ENCODE results near the gene CMYA5. TPM values are rescaled to one million over a fixed set of nuclear protein-coding genes. Genes with fewer than 3 reads are reported as not detected.
A peak's percentile ranks its signal among the peaks of the same experiment; 100 is the strongest.

CMYA5 gene
- total and polyA plus RNA-seq, 4 donors: 1.3 to 2.9 (median 2.0) TPM

DNA sequence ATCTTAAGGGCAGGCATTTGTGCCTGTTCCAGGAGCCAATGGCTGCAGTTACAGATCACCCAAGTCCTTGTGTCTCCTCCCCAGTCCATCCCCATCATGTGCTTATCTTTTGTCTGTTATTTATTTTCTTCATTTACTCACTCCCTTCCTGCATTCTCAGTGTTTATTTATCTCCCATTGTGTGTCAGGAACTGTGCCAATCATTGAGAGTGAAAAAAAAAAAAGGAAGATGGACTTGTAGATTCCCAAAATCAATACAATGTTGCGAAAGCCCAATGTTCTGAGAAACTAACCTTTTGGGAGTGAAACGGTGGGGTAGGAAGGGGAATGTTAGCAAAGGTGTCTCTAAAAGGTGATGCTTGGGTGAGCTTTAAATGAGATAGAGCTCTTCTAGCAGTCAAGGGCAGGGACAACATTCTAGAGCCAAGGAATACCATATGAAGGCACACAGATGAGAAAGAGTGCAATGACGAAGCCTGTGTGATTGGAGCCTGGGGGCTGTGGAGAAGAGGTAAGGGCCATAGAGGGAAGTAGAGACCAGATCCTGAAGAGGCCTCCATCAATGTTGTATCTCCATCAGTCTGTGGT is 53.0 kb downstream of the CMYA5 start:
- Histone ChIP-seq H3K4me1 (ENCODE audit: control insufficient read depth in 4 of 4, insufficient read depth in 4 of 4, low read length in 3 of 4) (peaks cover 0 to 1% (median 0%) of the 10 kb centered on the region in 4 donors), H3K36me3 (ENCODE audit: control insufficient read depth in 4 of 4, insufficient read depth in 3 of 4, low read depth in 1 of 4, low read length in 3 of 4) (no peaks in the 10 kb centered on the region), H3K9ac (ENCODE audit: low read depth in 1 of 2, low read length in 2 of 2) (no peak overlapping the region), H3K27me3 (ENCODE audit: control insufficient read depth in 4 of 4, insufficient read depth in 4 of 4, low read length in 3 of 4) (no peaks in the 10 kb centered on the region), H3K27ac (ENCODE audit: low read depth in 1 of 2, low read length in 2 of 2) (no peak overlapping the region), H3K9me3 (ENCODE audit: control insufficient read depth in 4 of 4, low read length in 3 of 4) (no peaks in the 10 kb centered on the region), H3K4me3 (ENCODE audit: low read depth in 1 of 3, low read length in 3 of 3) (no peak overlapping the region)
- WGBS: 54% methylated on average over 3 of the region's 3 CpGs
- TF ChIP-seq, protein P1, sequence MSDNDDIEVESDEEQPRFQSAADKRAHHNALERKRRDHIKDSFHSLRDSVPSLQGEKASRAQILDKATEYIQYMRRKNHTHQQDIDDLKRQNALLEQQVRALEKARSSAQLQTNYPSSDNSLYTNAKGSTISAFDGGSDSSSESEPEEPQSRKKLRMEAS (IDR thresholded peaks at IDR 0.05): peak; percentile 75
- TF ChIP-seq, protein P2, sequence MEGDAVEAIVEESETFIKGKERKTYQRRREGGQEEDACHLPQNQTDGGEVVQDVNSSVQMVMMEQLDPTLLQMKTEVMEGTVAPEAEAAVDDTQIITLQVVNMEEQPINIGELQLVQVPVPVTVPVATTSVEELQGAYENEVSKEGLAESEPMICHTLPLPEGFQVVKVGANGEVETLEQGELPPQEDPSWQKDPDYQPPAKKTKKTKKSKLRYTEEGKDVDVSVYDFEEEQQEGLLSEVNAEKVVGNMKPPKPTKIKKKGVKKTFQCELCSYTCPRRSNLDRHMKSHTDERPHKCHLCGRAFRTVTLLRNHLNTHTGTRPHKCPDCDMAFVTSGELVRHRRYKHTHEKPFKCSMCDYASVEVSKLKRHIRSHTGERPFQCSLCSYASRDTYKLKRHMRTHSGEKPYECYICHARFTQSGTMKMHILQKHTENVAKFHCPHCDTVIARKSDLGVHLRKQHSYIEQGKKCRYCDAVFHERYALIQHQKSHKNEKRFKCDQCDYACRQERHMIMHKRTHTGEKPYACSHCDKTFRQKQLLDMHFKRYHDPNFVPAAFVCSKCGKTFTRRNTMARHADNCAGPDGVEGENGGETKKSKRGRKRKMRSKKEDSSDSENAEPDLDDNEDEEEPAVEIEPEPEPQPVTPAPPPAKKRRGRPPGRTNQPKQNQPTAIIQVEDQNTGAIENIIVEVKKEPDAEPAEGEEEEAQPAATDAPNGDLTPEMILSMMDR (IDR thresholded peaks at IDR 0.05; ENCODE audit: low read depth, low read length, missing input control): no peak
- TF ChIP-seq SP1 (IDR thresholded peaks at IDR 0.05): peak; percentile 71
- TF ChIP-seq HNF4A (conservative IDR thresholded peaks at IDR 0.05): peak; percentile 75 to 82
- peak; percentile 79 for TF ChIP-seq FOXA2 (IDR thresholded peaks at IDR 0.05)
- TF ChIP-seq RAD21 (IDR thresholded peaks at IDR 0.05): peak; percentile 43 to 51
- peak; percentile 86 for TF ChIP-seq YY1 (IDR thresholded peaks at IDR 0.05)
- TF ChIP-seq JUND (IDR thresholded peaks at IDR 0.05): peak; percentile 39 to 66
- TF ChIP-seq TAF1 (conservative IDR thresholded peaks at IDR 0.05): no peak
- peak; percentile 65 to 81 for TF ChIP-seq RXRA (IDR thresholded peaks at IDR 0.05)
- TF ChIP-seq EGR1 (IDR thresholded peaks at IDR 0.05; ENCODE audit: low read depth in 2 of 2): no peak
- TF ChIP-seq GABPA (IDR thresholded peaks at IDR 0.05 in 1 of 2, conservative IDR thresholded peaks at IDR 0.05 in 1 of 2): peak in 1 of 2 donors; percentile 36
- TF ChIP-seq NR2F2 (IDR thresholded peaks at IDR 0.05): no peak
- TF ChIP-seq, protein P3, sequence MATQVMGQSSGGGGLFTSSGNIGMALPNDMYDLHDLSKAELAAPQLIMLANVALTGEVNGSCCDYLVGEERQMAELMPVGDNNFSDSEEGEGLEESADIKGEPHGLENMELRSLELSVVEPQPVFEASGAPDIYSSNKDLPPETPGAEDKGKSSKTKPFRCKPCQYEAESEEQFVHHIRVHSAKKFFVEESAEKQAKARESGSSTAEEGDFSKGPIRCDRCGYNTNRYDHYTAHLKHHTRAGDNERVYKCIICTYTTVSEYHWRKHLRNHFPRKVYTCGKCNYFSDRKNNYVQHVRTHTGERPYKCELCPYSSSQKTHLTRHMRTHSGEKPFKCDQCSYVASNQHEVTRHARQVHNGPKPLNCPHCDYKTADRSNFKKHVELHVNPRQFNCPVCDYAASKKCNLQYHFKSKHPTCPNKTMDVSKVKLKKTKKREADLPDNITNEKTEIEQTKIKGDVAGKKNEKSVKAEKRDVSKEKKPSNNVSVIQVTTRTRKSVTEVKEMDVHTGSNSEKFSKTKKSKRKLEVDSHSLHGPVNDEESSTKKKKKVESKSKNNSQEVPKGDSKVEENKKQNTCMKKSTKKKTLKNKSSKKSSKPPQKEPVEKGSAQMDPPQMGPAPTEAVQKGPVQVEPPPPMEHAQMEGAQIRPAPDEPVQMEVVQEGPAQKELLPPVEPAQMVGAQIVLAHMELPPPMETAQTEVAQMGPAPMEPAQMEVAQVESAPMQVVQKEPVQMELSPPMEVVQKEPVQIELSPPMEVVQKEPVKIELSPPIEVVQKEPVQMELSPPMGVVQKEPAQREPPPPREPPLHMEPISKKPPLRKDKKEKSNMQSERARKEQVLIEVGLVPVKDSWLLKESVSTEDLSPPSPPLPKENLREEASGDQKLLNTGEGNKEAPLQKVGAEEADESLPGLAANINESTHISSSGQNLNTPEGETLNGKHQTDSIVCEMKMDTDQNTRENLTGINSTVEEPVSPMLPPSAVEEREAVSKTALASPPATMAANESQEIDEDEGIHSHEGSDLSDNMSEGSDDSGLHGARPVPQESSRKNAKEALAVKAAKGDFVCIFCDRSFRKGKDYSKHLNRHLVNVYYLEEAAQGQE (IDR thresholded peaks at IDR 0.05): peak; percentile 18
- TF ChIP-seq, protein P4, sequence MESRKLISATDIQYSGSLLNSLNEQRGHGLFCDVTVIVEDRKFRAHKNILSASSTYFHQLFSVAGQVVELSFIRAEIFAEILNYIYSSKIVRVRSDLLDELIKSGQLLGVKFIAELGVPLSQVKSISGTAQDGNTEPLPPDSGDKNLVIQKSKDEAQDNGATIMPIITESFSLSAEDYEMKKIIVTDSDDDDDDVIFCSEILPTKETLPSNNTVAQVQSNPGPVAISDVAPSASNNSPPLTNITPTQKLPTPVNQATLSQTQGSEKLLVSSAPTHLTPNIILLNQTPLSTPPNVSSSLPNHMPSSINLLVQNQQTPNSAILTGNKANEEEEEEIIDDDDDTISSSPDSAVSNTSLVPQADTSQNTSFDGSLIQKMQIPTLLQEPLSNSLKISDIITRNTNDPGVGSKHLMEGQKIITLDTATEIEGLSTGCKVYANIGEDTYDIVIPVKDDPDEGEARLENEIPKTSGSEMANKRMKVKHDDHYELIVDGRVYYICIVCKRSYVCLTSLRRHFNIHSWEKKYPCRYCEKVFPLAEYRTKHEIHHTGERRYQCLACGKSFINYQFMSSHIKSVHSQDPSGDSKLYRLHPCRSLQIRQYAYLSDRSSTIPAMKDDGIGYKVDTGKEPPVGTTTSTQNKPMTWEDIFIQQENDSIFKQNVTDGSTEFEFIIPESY (IDR thresholded peaks at IDR 0.05): peak; percentile 55
- peak; percentile 37 for TF ChIP-seq HNF4G (IDR thresholded peaks at IDR 0.05)
- TF ChIP-seq, protein P5, sequence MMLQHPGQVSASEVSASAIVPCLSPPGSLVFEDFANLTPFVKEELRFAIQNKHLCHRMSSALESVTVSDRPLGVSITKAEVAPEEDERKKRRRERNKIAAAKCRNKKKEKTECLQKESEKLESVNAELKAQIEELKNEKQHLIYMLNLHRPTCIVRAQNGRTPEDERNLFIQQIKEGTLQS (IDR thresholded peaks at IDR 0.05): no peak
- TF ChIP-seq FOXA1 (IDR thresholded peaks at IDR 0.05): peak; percentile 77
- no peak for DNase-seq (ENCODE audit: low spot score)
